OCI-LY7 (cell line): Measurements from ENCODE around the gene CDADC1.

Source experiments
- CTCF ChIP-seq: fragments of 200-600 bp; sonication (generic); conservative IDR thresholded peaks from 2 replicates; pipeline ENCODE4 v1.5.1; 2014; ENCODE audit warnings: mild to moderate bottlenecking, antibody characterized with exemption, low read length, moderate library complexity, mixed read lengths
- EZH2phosphoT487 ChIP-seq: fragments of 200-600 bp; sonication (generic); IDR thresholded peaks from 2 replicates; pipeline ENCODE4 v1.6.1; 2018; ENCODE audit warnings: low read depth, borderline replicate concordance, mild to moderate bottlenecking, mixed run types, antibody characterized with exemption, low read length, moderate library complexity, mixed read lengths

DNA sequence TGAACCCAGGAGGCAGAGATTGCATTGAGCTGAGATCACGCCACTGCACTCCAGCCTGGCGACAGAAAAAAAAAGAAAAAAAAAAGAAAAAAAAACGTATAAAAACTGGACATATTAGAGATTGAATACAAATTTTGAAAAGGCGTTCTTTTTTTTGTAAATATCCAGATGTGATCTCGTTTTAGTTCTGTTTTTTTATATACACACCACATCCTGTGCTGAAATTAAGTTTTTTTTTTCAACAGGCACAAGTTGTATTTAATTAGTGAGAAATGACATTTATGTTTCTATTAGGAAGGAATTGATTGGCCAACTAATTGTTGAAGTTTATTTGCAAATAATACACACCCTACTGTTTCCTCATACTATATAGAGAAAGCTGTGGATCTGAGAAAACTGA, 3.6 kb downstream of the CDADC1 start:
- TF ChIP-seq CTCF (no peak), EZH2phosphoT487 (no peak)
